Breast epithelium (tissue), 4 donors: ENCODE results near the gene RYR3. TPM values are rescaled to one million over a fixed set of nuclear protein-coding genes. Genes with fewer than 3 reads are reported as not detected.

Source experiments
- DNase-seq, 2 donors: peaks; one replicate each; pipeline ENCODE4 v3.0.0-alpha.2; 2019; ENCODE audit warnings: low spot score in 2 of 2
- H3K27ac ChIP-seq, 2 donors: fragments of 200-600 bp; sonication (generic) in 1 of 2; one replicate each; pipeline ENCODE4 v1.5.1; 2016 to 2019; ENCODE audit warnings: mild to moderate bottlenecking in 1 of 2
- H3K27me3 ChIP-seq, 2 donors: fragments of 200-600 bp; sonication (generic) in 1 of 2; one replicate each; pipeline versions ENCODE4 v1.5.1 to v1.6.0; 2017 to 2019; ENCODE audit warnings: control low read depth in 1 of 2, mild to moderate bottlenecking in 1 of 2
- H3K36me3 ChIP-seq: fragments of 200-600 bp; one replicate; pipeline ENCODE4 v1.5.1; 2019
- H3K4me1 ChIP-seq, 2 donors: fragments of 200-600 bp; sonication (generic); one replicate each; pipeline ENCODE4 v1.5.1; 2016 to 2019; ENCODE audit warnings: control low read depth in 1 of 2
- H3K4me3 ChIP-seq, 3 donors: fragments of 200-600 bp; sonication (generic); 1 replicate in 2 of 3; 2 replicates in 1 of 3; pipeline ENCODE4 v1.5.1; 2016 to 2019; ENCODE audit warnings: mild to moderate bottlenecking in 3 of 3, moderate library complexity in 2 of 3
- H3K9me3 ChIP-seq, 2 donors: fragments of 200-600 bp; sonication (generic) in 1 of 2; one replicate each; pipeline ENCODE4 v1.5.1; 2016 to 2019; ENCODE audit warnings: control low read depth in 1 of 2
- POLR2A ChIP-seq: fragments of 450-650 bp; IDR thresholded peaks from one replicate; pipeline ENCODE4 v1.6.1; 2016; ENCODE audit warnings: antibody characterized with exemption, mild to moderate bottlenecking, moderate library complexity
- POLR2AphosphoS5 ChIP-seq, 3 donors: sonication (generic); formaldehyde crosslinking; IDR thresholded peaks; one replicate each; pipeline ENCODE4 v1.6.1; 2017; ENCODE audit warnings: antibody characterized with exemption in 3 of 3
- intact Hi-C: fragments of 100-400 bp; cut with DNase I; formaldehyde crosslinking; loops from one replicate; pipeline ENCODE4 v1.15.1; 2023; ENCODE audit warnings: low total_unique reads
- total RNA-seq, 3 donors: library from RNA; depleted of rRNA; stranded (reverse); fragments of >200 nt; gene quantifications; one replicate each; pipeline ENCODE4 v1.1.0, GENCODE V29; 2016
- TF ChIP-seq, protein P1 (sequence below), 3 donors: fragments of 450-650 bp; IDR thresholded peaks; one replicate each; pipeline ENCODE4 v1.5.1; 2016 to 2017; ENCODE audit warnings: antibody characterized with exemption in 3 of 3, mild to moderate bottlenecking in 3 of 3, moderate library complexity in 3 of 3

The RYR3 gene
- total RNA-seq, 3 donors from 2014 or later: 1.8 to 4.2 (median 2.6) TPM

DNA sequence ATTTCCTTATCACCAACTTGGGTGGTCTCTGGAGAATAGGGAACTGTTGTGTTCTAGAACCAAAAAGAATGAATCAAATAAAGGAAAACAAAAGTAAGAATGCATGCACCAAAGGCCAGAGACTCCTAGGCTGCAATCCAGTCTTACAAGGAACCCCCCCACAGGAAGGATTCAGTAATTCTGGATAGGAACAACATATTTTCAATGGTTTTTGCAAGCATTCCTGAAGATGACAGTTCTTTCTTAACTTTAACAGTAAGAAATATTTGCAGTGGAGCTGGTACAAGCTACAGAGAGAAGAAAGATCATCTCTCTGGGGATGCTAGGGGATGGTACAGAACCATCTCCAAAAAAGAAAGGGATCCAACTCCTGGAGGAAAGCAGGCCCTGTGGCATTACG, 541.3 kb downstream of the RYR3 start:
- Histone ChIP-seq H3K27me3 (no peaks in the 10 kb centered on the region), H3K36me3 (no peaks in the 10 kb centered on the region), H3K9me3 (no peaks in the 10 kb centered on the region), H3K4me3 (no peak overlapping the region), H3K4me1 (no peaks in the 10 kb centered on the region), H3K27ac (no peak overlapping the region)
- TF ChIP-seq, protein P1, sequence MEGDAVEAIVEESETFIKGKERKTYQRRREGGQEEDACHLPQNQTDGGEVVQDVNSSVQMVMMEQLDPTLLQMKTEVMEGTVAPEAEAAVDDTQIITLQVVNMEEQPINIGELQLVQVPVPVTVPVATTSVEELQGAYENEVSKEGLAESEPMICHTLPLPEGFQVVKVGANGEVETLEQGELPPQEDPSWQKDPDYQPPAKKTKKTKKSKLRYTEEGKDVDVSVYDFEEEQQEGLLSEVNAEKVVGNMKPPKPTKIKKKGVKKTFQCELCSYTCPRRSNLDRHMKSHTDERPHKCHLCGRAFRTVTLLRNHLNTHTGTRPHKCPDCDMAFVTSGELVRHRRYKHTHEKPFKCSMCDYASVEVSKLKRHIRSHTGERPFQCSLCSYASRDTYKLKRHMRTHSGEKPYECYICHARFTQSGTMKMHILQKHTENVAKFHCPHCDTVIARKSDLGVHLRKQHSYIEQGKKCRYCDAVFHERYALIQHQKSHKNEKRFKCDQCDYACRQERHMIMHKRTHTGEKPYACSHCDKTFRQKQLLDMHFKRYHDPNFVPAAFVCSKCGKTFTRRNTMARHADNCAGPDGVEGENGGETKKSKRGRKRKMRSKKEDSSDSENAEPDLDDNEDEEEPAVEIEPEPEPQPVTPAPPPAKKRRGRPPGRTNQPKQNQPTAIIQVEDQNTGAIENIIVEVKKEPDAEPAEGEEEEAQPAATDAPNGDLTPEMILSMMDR (IDR thresholded peaks at IDR 0.05): no peak
- TF ChIP-seq POLR2AphosphoS5 (IDR thresholded peaks at IDR 0.05): no peak
- TF ChIP-seq POLR2A: no peak
- no peak for DNase-seq
- intact Hi-C loops: no loop called here

DNA sequence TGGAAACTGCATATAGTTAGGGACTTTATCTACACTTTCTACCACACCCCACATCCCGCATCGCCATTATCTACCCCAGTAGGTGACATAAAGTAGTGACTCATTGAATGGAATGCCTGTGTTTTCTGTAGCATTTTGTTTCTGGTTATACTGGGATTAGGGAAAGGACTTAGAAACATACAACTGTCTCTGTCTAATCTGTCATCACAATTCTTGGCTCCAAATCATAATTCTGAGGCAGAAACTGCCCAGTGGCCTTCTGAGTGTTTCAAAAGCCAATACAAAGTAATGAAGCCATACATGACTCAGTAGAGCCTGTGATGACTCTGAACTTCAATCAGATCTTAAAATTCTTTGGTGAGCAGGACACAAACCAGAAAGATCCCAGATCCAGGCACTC, 541.8 kb downstream of the RYR3 start:
- no peaks in the 10 kb centered on the region for H3K4me1 ChIP-seq
- H3K9me3 ChIP-seq: no peaks in the 10 kb centered on the region
- DNase-seq: no peak
- no peak overlapping the region for H3K4me3 ChIP-seq
- H3K27ac ChIP-seq: no peak overlapping the region
- H3K27me3 ChIP-seq: no peaks in the 10 kb centered on the region
- TF ChIP-seq POLR2A: no peak
- TF ChIP-seq, protein P1 (IDR thresholded peaks at IDR 0.05): no peak
- no peak for TF ChIP-seq POLR2AphosphoS5 (IDR thresholded peaks at IDR 0.05)
- intact Hi-C loops: no loop called here
- no peaks in the 10 kb centered on the region for H3K36me3 ChIP-seq

DNA sequence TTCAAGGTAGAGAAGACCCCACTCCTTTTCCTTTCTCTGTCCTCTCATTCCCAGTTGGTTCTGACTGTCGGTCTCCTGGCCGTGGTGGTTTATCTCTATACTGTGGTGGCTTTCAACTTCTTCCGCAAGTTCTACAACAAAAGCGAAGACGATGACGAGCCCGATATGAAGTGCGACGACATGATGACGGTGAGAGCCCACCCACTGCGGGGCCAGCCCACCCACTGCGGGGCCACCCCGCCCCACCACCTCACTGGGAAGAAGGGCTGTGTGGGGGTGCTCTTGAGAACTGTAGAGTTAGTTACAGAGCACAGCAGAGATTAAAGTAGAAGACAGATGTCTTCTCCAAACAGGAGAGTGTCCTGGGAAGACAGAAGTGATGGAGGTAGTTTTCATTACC, 547.0 kb downstream of the RYR3 start:
- intact Hi-C loops: no loop called here
- H3K36me3 ChIP-seq: no peaks in the 10 kb centered on the region

DNA sequence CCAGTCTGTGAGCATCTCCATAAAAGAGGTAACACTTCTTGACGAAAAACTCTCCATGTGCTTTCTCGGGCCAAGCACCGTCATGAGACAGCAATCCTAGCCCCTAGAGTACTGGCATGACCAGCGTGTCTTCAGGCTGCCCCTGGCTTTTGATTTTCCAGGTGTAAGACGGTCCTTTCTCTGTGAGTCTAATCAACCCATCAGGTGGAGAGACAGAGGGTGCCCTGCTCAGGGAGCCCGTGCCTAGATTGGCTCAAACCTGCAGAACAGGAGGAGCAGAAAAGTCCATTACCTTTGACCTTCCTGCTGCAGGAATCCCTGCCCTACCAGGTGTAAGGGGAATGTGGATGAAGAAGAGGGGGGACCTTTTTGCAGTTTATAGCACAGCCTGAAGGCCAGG, 548.1 kb downstream of the RYR3 start:
- Histone ChIP-seq H3K9me3 (no peaks in the 10 kb centered on the region), H3K4me3 (no peak overlapping the region), H3K36me3 (no peaks in the 10 kb centered on the region), H3K27me3 (no peaks in the 10 kb centered on the region), H3K4me1 (no peaks in the 10 kb centered on the region), H3K27ac (no peak overlapping the region)
- TF ChIP-seq, protein P1 (IDR thresholded peaks at IDR 0.05): no peak
- TF ChIP-seq POLR2A: no peak
- TF ChIP-seq POLR2AphosphoS5 (IDR thresholded peaks at IDR 0.05): no peak
- DNase-seq: no peak
- intact Hi-C loops: no loop called here

More for the DNA sequence above, 547.0 kb downstream of the RYR3 start:
- no peaks in the 10 kb centered on the region for H3K27me3 ChIP-seq
- H3K4me1 ChIP-seq: no peaks in the 10 kb centered on the region
- no peak overlapping the region for H3K4me3 ChIP-seq
- DNase-seq: no peak
- TF ChIP-seq, protein P1 (IDR thresholded peaks at IDR 0.05): no peak
- TF ChIP-seq POLR2AphosphoS5 (IDR thresholded peaks at IDR 0.05): no peak
- TF ChIP-seq POLR2A: no peak
- no peak overlapping the region for H3K27ac ChIP-seq
- no peaks in the 10 kb centered on the region for H3K9me3 ChIP-seq

DNA sequence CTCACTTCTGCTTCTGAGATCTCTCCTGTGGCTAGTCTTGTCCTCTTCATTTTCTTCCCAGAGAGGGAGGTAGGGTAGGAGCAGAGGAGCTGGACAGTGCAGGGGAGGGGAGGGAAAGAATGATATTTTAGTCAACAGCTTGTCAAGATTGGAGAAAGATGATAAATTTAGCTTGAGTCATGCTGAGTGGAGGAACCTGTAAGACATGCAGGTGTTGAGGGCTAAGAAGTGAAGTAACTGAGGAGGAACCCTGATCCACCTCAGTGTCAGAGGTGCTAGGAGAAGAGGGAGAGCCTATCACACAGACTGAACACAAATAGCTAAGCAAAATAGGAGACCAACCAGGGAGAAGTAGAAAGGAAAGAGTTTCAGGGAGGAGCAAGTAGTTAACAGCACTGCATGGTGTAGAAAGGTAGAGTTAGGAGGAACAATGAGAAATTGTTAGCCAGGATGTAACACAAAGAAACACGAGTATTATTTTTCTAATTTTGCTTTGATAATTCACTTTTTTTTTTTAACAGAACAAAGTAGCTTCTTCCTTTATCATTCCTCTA, 549.3 kb downstream of the RYR3 start:
- H3K27me3 ChIP-seq: no peaks in the 10 kb centered on the region
- no peak overlapping the region for H3K27ac ChIP-seq
- no peak overlapping the region for H3K4me3 ChIP-seq
- DNase-seq: no peak
- H3K4me1 ChIP-seq: no peaks in the 10 kb centered on the region
- intact Hi-C loops: no loop called here
- TF ChIP-seq POLR2AphosphoS5 (IDR thresholded peaks at IDR 0.05): no peak
- TF ChIP-seq, protein P1 (IDR thresholded peaks at IDR 0.05): no peak
- no peaks in the 10 kb centered on the region for H3K9me3 ChIP-seq
- no peaks in the 10 kb centered on the region for H3K36me3 ChIP-seq
